GM21529 (cell line): ENCODE results near the gene STAMBPL1.

Experiments
- ATAC-seq: cut with Tn5 transposase; IDR thresholded peaks from one replicate; pipeline ENCODE4 v1.9.1; 2021; ENCODE audit not compliant: unreplicated experiment

Gene STAMBPL1

DNA sequence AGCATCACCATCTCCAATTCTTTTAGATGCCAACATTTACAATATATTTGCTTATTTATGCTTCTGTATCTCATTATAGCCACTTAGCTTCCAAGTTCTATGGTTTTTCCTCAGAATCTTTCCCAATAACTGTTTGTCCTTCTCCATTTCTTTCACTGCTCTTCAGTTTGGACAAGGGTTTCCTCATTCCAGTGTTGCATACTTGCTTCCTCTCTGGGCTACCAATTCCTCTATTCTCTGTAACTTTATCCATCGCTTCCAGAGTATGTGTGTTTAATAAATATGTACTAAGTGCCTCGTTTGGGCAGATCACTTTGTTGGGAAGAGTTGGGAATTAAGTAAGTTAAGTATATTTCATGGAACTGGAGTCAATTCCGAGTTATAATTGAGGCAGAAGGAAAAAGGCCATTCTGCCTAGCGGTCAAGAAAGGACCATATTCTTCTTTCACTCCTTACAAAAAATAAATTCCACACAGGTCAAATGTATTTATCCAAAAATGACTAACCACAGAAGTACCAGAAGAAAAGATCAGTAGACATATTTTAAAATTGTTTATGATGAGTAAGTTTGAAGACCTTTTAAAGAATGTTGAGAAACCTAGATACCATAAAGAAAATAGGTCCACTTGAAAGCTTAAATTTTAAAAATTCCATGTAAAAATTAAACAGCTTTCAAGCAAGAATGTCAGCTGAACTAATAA, 10.8 kb downstream of the STAMBPL1 start:
- ATAC-seq, result no peak

DNA sequence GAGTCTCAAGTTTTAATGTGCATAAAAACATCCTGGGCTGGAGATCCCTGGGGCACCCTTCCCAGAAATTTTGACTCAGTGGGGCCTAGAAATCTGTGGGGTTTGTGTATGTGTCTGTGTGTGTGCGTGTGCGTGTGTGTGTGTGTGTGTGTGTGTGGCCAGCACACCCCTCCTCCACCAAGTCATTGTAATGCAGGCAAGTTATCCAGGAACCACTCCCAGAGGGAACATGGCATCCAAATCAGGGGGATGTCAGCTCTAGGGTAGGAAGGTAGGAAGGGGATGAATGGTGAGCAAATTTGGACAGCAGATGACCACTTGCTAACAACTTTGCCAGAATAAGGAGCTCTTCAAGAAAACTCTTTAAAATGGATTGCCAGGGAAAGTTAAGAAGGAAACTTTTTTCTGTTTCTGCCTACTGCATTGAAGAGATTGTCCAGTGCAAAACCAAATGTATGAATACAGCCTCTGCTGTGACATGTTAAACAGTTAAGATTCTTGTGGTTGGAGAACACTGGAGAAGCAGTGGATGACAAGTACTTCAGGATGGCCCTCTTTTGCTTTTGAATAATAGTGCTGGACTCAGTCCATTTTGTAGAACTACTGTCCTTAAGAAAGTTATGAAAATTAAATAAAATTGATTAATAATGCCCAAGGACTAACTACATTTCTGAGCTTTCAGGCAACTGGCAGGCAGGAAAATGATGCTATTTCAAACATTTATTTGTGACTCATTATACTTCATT, 12.3 kb downstream of the STAMBPL1 start:
- ATAC-seq, result no peak

DNA sequence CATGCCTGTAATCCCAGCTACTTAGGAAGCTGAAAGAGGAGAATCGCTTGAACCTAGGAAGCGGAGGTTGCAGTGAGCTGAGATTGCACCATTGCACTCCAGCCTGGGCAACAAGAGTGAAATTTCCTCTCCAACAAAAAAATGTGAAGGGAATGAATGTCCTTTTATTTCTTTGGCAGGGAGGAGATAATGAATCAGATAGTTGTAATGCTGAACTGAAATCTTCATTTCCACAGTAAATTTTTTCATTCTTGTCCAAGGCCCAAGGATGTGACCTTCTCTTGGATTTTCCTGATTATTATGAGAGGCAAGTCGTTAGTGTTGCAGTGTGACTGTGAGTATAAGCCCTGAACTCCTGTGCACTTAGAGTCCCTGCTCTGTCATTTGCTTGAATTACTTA, 13.6 kb downstream of the STAMBPL1 start:
- no peak for ATAC-seq

DNA sequence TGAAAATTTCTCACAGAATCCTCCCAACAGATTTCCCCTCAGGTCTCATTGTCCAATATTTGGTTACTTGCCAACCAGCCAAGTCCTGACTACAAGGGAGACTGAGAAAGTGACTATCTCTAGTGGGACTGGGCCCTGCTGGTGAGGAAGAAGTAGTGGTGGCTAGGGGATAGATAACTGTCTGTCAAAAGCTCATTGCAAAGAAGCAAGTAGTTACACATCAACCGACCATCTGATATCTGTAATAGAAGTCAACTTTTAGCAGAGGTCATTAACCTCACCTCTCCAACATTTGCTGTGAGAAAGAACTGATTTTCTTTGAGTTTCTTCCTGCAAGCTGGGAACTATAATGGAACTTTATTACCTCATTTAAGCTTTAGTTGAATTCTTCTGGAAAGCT, 15.2 kb downstream of the STAMBPL1 start:
- ATAC-seq, result no peak

DNA sequence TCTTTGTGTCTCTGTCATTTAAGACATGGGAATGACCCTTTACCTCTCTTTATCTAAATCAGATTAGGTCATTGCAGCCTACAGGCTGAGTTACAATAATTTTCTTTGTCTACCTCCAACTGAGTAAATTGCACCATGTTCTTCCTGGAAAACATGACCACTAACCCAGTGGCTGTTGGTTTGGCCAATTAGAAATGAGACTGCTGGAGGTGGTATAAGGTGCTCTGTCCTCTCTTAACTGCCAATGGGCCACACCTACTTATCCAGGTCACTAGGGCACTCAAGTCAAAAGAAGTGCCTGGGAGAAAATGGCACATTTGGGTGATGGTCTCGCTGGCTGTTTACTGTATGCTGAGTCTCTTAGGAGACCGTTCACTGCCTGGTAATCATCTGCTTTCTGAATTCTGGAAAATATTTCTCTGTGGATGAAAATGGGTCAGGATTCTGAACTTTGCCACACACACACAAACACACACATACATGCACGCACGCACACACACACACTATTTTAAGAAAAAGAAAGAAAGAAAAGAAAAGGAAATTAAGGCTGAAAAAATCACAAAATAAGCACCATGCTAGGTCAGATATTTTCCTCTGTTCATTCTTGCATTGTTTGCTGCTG, 16.4 kb downstream of the STAMBPL1 start:
- no peak for ATAC-seq

DNA sequence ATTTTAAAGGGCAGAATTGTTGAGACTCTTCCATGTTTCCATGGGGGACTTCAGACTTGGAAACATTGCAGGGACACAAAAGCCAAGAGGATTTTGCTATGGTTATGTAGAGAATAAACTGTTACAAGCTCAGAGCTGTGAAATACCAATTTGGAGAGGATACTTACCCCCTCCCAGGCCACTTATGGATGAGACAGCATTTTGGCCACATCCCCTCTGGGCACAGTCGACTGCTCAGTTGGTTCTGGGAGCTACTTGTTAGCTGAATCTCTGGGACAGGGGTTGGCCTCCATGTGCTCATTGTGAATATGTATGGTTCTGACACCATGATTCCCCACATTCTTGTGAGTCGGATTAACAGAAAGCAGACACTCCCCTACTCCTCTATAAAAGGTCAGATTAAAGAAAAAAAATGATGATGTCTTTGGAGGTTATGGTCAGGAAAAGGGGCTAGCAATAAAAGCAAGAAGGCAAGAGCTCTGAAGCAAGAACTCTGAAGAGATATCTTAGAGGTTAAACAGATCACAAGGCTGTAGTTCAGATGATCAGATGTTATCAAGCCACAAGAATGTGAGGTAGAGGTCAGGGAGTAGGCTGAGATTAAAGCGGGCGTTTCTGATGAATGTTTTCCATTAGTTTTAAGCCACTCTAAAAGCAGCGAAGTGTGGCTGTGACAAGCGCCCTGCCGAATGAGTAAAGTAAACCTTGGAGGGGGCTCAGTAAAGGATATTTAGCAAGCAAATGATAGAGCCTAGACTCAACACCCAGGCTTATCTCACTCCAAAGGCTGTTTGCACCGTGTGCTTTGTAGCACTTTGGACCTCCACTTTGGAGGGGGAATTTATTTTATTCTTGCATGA, 17.2 kb downstream of the STAMBPL1 start:
- ATAC-seq, result no peak

DNA sequence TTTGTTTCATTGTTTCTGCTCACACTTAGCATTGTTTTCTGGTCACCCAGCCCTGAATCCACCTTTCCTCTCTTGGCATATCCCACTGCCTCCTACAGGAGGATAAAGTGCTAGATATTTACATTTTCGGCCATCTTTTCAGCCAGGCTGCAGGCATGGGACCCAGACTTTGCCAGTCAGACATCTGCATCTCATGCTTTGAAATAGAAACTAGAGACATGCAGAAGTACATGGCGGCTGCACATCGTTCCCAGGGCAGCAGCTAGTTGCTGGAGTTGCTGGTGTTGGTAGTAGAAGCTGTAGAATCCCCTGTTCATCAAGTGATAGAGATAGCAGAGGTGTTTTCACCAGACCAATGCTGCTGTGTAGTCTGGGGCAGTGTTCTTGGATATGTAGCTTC, 18.7 kb downstream of the STAMBPL1 start:
- no peak for ATAC-seq

DNA sequence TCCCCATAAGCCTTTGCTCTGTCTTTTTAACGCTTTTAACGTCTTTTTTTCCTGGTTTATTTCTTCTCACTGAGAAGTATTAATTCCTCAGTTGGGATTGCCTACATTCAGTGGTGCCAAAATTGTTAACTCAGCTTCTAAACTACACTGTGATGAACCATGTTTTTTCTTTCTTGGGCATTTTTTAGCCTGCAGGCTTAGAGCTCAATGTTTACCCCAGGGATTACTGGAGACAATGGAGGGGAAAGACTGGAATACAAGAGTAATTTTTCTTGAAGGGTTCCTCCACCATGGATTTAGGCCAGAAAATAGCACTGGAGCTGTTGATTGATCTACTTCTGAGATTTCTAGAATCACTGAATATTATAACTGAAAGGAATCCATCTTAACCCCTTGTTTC, 19.8 kb downstream of the STAMBPL1 start:
- ATAC-seq, result no peak

DNA sequence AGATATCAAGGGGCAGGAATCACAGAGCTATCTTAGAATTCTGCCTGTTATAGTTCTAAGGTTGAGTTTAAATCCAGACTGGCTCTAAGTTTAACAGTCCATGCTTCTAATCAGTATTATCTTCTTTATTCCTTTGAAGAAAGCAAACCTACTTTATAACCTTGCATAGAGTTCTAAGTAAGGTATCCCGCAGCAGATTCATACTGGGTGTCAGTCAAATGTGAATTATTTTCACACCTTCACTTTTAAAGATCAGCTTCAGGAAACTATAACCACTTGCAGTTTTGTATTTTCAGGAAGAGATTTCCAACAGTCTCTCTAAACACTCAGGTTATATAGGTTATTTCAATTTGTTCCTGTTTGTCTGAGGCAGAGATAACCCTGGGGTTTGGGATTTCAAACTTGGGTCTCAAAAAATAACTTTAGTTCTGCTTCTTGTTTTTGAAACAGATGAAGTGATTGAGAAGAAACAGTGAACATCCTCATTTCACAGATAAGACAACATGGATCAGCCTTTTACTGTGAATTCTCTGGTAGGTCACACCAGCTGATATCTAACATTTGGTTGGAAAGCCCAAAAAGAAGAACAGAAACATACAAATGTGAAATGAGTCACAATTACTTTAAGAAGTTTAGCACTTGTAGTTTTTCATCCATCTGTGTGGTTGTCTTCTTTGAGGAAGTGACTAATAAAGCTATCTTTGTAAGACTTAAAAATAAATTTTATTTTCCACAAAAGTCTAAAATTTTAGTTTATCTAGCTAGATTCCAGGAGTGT, 21.4 kb downstream of the STAMBPL1 start:
- ATAC-seq, result peak; percentile 84

DNA sequence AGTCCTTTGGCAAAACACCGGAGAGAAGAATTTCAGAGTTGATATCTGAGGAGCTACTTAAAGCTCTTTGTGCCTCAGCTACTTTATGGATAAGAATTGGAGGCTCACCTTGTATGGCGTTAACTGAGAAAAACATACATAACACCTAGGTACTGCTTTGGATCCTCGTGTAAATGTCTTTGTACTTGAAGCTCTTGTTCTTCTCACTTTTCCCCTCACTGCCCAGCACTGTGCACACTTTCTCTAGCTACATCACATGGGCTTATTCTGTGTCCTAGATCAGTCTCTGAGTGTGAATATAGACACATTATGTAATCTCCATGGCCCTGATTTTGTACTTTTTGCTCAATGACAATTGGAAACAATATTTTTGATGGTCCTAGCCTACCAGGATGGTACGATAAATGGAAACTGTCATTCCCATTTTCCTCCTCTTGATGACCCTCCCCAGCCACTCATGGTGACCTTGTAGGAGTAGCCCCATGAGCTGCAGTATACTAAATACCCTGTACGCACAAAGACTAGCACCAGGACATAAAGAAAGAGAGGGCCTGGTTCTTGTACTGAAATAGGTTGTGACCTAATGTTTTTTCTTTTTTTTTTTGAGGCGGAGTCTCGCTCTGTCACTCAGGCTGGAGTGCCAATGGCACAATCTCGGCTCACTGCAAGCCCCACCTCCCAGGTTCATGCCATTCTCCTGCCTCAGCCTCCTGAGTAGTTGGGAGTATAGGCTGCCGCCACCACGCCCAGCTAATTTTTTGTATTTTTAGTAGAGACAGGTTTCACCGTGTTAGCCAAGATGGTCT, 22.1 kb downstream of the STAMBPL1 start:
- ATAC-seq, result peak; percentile 35

DNA sequence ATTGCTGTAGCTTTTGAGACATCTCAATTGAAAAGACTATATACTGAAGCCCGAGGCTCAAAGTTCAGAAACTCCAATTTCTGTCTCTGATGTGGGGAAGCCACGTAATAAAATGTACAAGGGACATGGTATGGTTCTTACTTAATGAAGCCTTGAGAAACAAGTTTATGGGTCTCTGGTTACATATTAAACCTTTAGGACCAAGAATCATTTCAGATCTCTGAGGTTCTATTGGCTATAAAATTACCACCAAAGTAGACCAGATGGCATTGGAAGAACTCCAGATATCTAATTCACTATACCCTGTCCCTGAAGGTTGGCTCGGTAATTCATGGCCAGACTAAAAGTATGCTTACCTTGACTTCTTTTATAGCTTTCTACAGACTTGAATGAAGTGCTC, 23.7 kb downstream of the STAMBPL1 start:
- ATAC-seq, result no peak

DNA sequence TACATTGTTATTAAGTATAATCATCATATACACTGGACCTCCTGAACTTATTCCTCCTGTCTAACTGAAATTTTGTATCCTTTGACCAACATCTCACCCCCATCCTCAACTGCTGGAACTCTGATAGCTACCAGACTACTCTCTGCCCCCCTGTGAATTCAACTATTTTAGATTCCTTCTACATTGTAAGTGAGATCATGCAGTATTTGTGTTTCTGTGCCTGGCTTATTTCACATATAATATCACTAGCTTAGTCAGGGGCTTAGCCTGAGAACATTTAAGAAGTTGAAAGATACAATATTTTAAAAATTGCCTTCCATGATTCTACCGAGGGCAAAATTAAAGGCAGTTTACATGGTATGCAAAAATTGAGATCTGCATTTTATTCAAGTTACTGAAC, 26.9 kb downstream of the STAMBPL1 start:
- ATAC-seq, result no peak

DNA sequence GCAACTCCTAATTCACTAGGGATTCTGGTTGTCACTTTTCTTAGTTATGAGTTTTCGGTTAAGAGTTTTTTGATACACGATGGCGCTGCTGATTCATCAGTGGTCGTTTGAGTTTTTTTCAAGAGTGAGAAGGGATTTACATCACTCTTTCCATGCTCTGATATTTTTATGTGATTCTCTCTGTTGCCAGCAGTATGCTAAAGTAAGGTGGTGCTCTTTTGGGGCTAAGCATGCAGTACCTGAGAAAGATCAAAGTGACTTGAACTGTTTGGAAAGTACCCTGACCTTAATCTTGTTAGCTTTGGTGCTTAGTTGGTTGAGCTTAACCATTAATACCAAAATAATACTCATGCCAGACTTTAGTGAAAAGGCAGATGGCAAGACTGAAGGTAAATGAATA, 28.1 kb downstream of the STAMBPL1 start:
- ATAC-seq, result no peak

DNA sequence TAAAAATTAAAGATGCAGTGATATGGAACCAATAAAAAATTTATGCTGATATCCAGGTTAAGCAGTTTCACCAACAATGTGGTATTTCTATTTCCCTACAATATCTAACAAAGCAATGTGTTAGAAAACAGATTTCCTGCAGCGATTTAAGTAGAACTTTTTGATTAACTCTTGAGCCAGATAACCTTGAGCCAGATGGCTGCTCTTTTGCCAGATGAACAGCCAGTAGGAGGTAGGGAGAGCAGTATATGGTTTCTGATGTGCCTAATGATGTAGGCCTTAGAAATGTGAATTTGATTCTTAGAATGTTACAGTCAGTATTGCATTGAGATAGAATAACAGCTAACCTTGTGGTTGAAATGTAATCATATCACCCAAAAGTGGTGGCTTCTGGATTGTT, 31.1 kb downstream of the STAMBPL1 start:
- no peak for ATAC-seq

DNA sequence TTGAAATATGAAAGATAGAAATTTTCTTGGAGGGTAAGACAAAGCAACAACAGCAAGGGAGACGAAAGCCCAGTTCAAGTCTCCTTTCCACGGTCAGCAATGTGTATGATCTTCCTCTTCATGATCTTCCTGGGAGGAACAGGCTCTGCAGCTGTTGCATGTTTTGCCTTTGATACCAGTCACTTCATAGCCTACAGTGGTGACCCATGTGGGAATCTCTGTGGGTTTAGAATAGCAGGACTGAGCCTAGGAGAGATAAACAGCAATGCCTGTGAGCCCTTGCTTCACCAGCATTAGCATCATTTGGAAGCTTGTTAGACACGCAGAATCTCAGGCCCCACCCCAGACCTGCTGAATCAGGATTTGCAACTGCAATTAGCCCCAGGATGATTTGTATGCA, 31.8 kb downstream of the STAMBPL1 start:
- ATAC-seq, result no peak

DNA sequence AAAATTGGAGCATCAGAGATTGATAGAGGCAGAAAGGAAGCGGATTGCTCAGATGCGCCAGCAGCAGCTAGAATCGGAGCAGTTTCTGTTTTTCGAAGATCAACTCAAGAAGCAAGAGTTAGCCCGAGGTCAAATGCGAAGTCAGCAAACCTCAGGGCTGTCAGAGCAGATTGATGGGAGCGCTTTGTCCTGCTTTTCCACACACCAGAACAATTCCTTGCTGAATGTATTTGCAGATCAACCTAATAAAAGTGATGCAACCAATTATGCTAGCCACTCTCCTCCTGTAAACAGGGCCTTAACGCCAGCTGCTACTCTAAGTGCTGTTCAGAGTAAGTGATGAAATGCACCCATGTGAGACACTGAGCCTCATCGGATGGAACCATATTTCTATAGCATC, 33.1 kb downstream of the STAMBPL1 start:
- no peak for ATAC-seq

DNA sequence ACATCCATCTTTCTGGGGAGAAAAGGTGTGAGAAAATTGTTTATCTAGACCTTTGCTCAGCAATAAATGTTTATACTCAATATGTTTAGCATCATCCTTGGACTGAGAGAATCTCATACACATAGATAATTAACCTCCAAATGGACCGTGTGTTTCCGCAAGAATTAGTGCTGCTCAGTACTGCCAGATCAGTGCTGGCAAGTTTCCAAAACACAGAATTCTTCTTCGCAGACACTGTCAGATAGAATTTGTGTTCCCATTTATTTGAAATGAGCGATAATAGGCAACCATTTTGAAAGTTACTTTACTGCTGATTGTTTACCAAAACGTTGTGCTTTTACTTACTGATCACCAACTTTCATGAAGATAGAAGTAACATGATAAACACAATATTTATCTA, 33.7 kb downstream of the STAMBPL1 start:
- ATAC-seq, result no peak

DNA sequence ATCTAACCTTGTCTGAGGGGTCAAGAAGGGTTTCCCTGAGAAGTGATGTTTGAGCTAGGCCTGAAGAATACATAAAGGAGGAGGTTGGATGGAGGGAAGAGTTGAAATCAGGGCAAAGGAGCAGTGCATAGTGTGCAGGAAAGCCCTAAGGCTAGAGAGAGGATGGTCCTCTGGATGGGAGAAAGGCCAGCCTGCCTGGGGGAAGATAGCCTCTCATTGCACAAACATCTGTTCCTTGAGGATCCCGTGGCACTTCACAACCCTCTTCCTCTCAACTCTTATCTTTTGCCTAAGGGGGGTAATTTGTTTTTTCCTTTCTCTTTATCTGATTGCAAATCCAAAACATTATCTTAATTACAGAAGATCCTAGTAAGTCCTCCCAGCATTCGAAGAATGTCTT, 35.7 kb downstream of the STAMBPL1 start:
- no peak for ATAC-seq

DNA sequence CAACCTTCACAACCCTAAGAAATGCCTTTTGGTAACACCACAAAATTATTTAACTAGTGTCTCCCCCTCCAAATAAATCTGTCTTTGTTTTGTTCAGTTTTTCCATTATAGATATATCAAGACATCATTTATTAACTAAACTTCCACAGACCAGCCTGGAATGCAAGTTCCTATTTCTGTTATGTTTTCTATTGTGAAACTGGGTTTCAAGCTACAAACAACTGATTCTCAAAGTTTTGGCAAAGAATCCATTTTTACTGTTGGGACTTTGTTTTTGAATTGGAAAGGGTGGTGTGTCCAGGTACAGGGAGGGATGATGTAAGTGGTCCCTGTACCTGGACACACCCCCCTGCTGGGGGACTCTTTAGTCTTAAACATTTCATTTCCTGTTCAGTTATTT, 36.2 kb downstream of the STAMBPL1 start:
- no peak for ATAC-seq

DNA sequence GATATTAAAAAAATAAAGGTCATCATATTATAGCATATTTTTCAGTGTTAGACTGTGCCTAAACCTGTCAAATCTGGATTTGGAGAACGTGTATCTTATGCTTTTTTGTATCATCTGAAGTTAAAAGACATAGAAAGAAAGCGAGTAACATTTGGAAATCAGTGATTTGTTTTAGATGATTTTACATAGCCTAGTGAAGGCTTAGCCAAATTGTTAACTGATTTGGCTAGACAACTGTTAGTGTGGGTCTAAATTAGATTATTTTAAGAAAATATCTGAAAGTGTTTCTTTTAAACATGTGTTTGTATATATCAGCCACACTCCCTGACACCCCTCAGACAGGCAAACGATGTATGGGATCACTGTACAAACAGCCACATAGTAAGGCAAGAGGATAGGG, 36.9 kb downstream of the STAMBPL1 start:
- ATAC-seq, result no peak
